Muscle layer of duodenum (tissue), 2 donors: ENCODE measurements around the gene OSBPL10.

Experiments
- H3K27ac ChIP-seq: one replicate; pipeline ENCODE4 v1.7.0; 2013; ENCODE audit warnings: mild to moderate bottlenecking, low read length
- H3K27me3 ChIP-seq: one replicate; pipeline ENCODE4 v1.7.0; 2013; ENCODE audit warnings: low read depth, mild to moderate bottlenecking, control low read depth, low read length
- H3K36me3 ChIP-seq, 2 donors: one replicate each; pipeline ENCODE4 v1.7.0; 2013; ENCODE audit warnings: low read length in 2 of 2, control low read depth in 1 of 2, mild to moderate bottlenecking in 1 of 2; ENCODE audit not compliant: insufficient read depth in 2 of 2, control insufficient read depth in 1 of 2
- H3K4me1 ChIP-seq, 2 donors: one replicate each; pipeline ENCODE4 v1.7.0; 2013; ENCODE audit warnings: low read length in 2 of 2, mild to moderate bottlenecking in 2 of 2, control low read depth in 1 of 2, moderate library complexity in 1 of 2; ENCODE audit not compliant: insufficient read depth in 2 of 2, control insufficient read depth in 1 of 2
- H3K4me3 ChIP-seq, 2 donors: one replicate each; pipeline ENCODE4 v1.7.0; 2013; ENCODE audit warnings: low read length in 2 of 2, low read depth in 1 of 2, mild to moderate bottlenecking in 1 of 2
- H3K9me3 ChIP-seq, 2 donors: one replicate each; pipeline ENCODE4 v1.7.0; 2013; ENCODE audit warnings: low read length in 2 of 2, control low read depth in 1 of 2, mild to moderate bottlenecking in 1 of 2; ENCODE audit not compliant: control insufficient read depth in 1 of 2
- donor health status: healthy.

Gene OSBPL10

GRCh38 chr3:31710123-31710803 is 270.8 kb downstream of the OSBPL10 start:
- Histone ChIP-seq H3K27me3 (no peaks in the 10 kb centered on the region), H3K27ac (no peak overlapping the region), H3K9me3 (peaks cover 0 to 3% of the 10 kb centered on the region in 2 donors), H3K36me3 (no peaks in the 10 kb centered on the region), H3K4me1 (no peaks in the 10 kb centered on the region), H3K4me3 (no peak overlapping the region)

- H3K27me3 ChIP-seq, result no peaks in the 10 kb centered on the region
- no peak overlapping the region for H3K27ac ChIP-seq
- H3K9me3 ChIP-seq, result peaks cover 0 to 3% of the 10 kb centered on the region in 2 donors
- H3K4me3 ChIP-seq, result no peak overlapping the region
- H3K4me1 ChIP-seq, result no peaks in the 10 kb centered on the region
- no peaks in the 10 kb centered on the region for H3K36me3 ChIP-seq
These were observed 271.5 kb downstream of the OSBPL10 start for GRCh38 chr3:31709526-31709925.

GRCh38 chr3:31709005-31709404 is 272.1 kb downstream of the OSBPL10 start:
- no peak overlapping the region for H3K4me3 ChIP-seq
- no peaks in the 10 kb centered on the region for H3K27me3 ChIP-seq
- H3K27ac ChIP-seq, result no peak overlapping the region
- H3K9me3 ChIP-seq, result peaks cover 0 to 3% of the 10 kb centered on the region in 2 donors
- H3K4me1 ChIP-seq, result no peaks in the 10 kb centered on the region
- no peaks in the 10 kb centered on the region for H3K36me3 ChIP-seq

- Histone ChIP-seq H3K36me3 (no peaks in the 10 kb centered on the region), H3K27ac (no peak overlapping the region), H3K4me1 (no peaks in the 10 kb centered on the region), H3K27me3 (no peaks in the 10 kb centered on the region), H3K4me3 (no peak overlapping the region), H3K9me3 (no peaks in the 10 kb centered on the region)
These were observed 273.8 kb downstream of the OSBPL10 start for GRCh38 chr3:31707286-31707685.

GRCh38 chr3:31705736-31706135 is 275.3 kb downstream of the OSBPL10 start:
- Histone ChIP-seq H3K4me3 (no peak overlapping the region), H3K9me3 (no peaks in the 10 kb centered on the region), H3K27me3 (no peaks in the 10 kb centered on the region), H3K36me3 (no peaks in the 10 kb centered on the region), H3K27ac (no peak overlapping the region), H3K4me1 (no peaks in the 10 kb centered on the region)

- Histone ChIP-seq H3K4me3 (no peak overlapping the region), H3K9me3 (no peaks in the 10 kb centered on the region), H3K27me3 (no peaks in the 10 kb centered on the region), H3K4me1 (no peaks in the 10 kb centered on the region), H3K36me3 (no peaks in the 10 kb centered on the region), H3K27ac (no peak overlapping the region)
These were observed 276.4 kb downstream of the OSBPL10 start for GRCh38 chr3:31704591-31705179.

- Histone ChIP-seq H3K4me3 (no peak overlapping the region), H3K27ac (no peak overlapping the region), H3K4me1 (no peaks in the 10 kb centered on the region), H3K9me3 (no peaks in the 10 kb centered on the region), H3K36me3 (no peaks in the 10 kb centered on the region), H3K27me3 (no peaks in the 10 kb centered on the region)
These were observed 276.9 kb downstream of the OSBPL10 start for GRCh38 chr3:31704156-31704555.

- H3K27me3 ChIP-seq, result no peaks in the 10 kb centered on the region
- H3K27ac ChIP-seq, result no peak overlapping the region
- H3K4me3 ChIP-seq, result no peak overlapping the region
- H3K4me1 ChIP-seq, result no peaks in the 10 kb centered on the region
- no peaks in the 10 kb centered on the region for H3K36me3 ChIP-seq
- no peaks in the 10 kb centered on the region for H3K9me3 ChIP-seq
These were observed 279.8 kb downstream of the OSBPL10 start for GRCh38 chr3:31701286-31701685.

GRCh38 chr3:31699309-31699953 is 281.6 kb downstream of the OSBPL10 start:
- Histone ChIP-seq H3K36me3 (no peaks in the 10 kb centered on the region), H3K4me3 (no peak overlapping the region), H3K27ac (no peak overlapping the region), H3K27me3 (no peaks in the 10 kb centered on the region), H3K4me1 (no peaks in the 10 kb centered on the region), H3K9me3 (no peaks in the 10 kb centered on the region)

GRCh38 chr3:31696815-31697548 is 284.1 kb downstream of the OSBPL10 start:
- H3K27me3 ChIP-seq, result no peaks in the 10 kb centered on the region
- no peaks in the 10 kb centered on the region for H3K36me3 ChIP-seq
- H3K27ac ChIP-seq, result no peak overlapping the region
- H3K9me3 ChIP-seq, result no peaks in the 10 kb centered on the region
- no peak overlapping the region for H3K4me3 ChIP-seq
- H3K4me1 ChIP-seq, result no peaks in the 10 kb centered on the region

- no peaks in the 10 kb centered on the region for H3K27me3 ChIP-seq
- H3K4me3 ChIP-seq, result no peak overlapping the region
- no peak overlapping the region for H3K27ac ChIP-seq
- no peaks in the 10 kb centered on the region for H3K4me1 ChIP-seq
- no peaks in the 10 kb centered on the region for H3K36me3 ChIP-seq
- H3K9me3 ChIP-seq, result no peaks in the 10 kb centered on the region
These were observed 285.1 kb downstream of the OSBPL10 start for GRCh38 chr3:31696009-31696297.
